Gastroesophageal sphincter (tissue), 4 donors: ENCODE measurements around the gene MAMSTR. TPM values are rescaled to one million over a fixed set of nuclear protein-coding genes. Genes with fewer than 3 reads are reported as not detected.
A peak's percentile ranks its signal among the peaks of the same experiment; 100 is the strongest.

Experiments
- ATAC-seq: fragments of 150-250 bp; one replicate; pipeline ENCODE4 v1.9.1; 2016; ENCODE audit warnings: mild to moderate bottlenecking, moderate library complexity
- H3K27ac ChIP-seq, 4 donors: fragments of 200-600 bp; sonication (generic) in 3 of 4; 1 replicate in 3 of 4; 2 replicates in 1 of 4; pipeline ENCODE4 v1.5.1; 2016 to 2019
- H3K27me3 ChIP-seq: fragments of 200-600 bp; sonication (generic); one replicate; pipeline ENCODE4 v1.5.1; 2019
- H3K36me3 ChIP-seq, 2 donors: fragments of 200-600 bp; sonication (generic); one replicate each; pipeline ENCODE4 v1.5.1; 2019; ENCODE audit warnings: control low read depth in 1 of 2
- H3K4me1 ChIP-seq, 3 donors: fragments of 200-600 bp; sonication (generic); 1 replicate in 2 of 3; 2 replicates in 1 of 3; pipeline ENCODE4 v1.5.1; 2016 to 2019; ENCODE audit warnings: control low read depth in 2 of 3
- H3K4me3 ChIP-seq, 2 donors: fragments of 200-600 bp; sonication (generic); one replicate each; pipeline ENCODE4 v1.5.1; 2019; ENCODE audit warnings: mild to moderate bottlenecking in 1 of 2, moderate library complexity in 1 of 2
- H3K9me3 ChIP-seq, 3 donors: fragments of 200-600 bp; sonication (generic); one replicate each; pipeline ENCODE4 v1.5.1; 2017 to 2019; ENCODE audit warnings: control low read depth in 2 of 3
- EP300 ChIP-seq: sonication (generic); formaldehyde crosslinking; IDR thresholded peaks from one replicate; pipeline ENCODE4 v1.6.1; 2017; ENCODE audit warnings: antibody characterized with exemption, mild to moderate bottlenecking
- POLR2A ChIP-seq, 2 donors: fragments of 450-650 bp; IDR thresholded peaks; one replicate each; pipeline ENCODE4 v1.6.1; 2017; ENCODE audit warnings: antibody characterized with exemption in 2 of 2, mild to moderate bottlenecking in 2 of 2, moderate library complexity in 1 of 2
- POLR2AphosphoS5 ChIP-seq: sonication (generic); formaldehyde crosslinking; IDR thresholded peaks from one replicate; pipeline ENCODE4 v1.6.1; 2017; ENCODE audit warnings: antibody characterized with exemption
- WGBS, 2 donors: methylation state at CpG; one replicate each; pipeline ENCODE4 v1.1.5; 2018; ENCODE audit warnings: low coverage in 1 of 2; 5-methylcytosine and 5-hydroxymethylcytosine counted together
- total RNA-seq, 4 donors: library from RNA; depleted of rRNA; stranded (reverse); fragments of >200 nt; gene quantifications; one replicate each; pipeline ENCODE4 v1.1.0, GENCODE V29; 2016
- TF ChIP-seq, protein P1 (sequence below), 4 experiments: fragments of 200-600 bp in 2 of 4; fragments of 450-650 bp in 2 of 4; sonication (generic) in 1 of 4; IDR thresholded peaks; one replicate each; pipeline ENCODE4 v1.5.1; 2017 to 2019; ENCODE audit warnings: antibody characterized with exemption in 4 of 4, mild to moderate bottlenecking in 2 of 4, moderate library complexity in 2 of 4

Gene MAMSTR
- total RNA-seq, 4 donors from 2014 or later, result 0.25 to 3.7 (median 1.3) TPM

GRCh38 chr19:48734625-48735024 lies 15.1 kb upstream of the MAMSTR start:
- peaks cover 0 to 16% (median 0%) of the 10 kb centered on the region in 3 donors for H3K4me1 ChIP-seq
- H3K27ac ChIP-seq, result no peak overlapping the region
- WGBS, 2 donors, result 100% methylated on average over 3 of the region's 9 CpGs; no CpG with 5 or more reads in 1 of the 2 donors

DNA sequence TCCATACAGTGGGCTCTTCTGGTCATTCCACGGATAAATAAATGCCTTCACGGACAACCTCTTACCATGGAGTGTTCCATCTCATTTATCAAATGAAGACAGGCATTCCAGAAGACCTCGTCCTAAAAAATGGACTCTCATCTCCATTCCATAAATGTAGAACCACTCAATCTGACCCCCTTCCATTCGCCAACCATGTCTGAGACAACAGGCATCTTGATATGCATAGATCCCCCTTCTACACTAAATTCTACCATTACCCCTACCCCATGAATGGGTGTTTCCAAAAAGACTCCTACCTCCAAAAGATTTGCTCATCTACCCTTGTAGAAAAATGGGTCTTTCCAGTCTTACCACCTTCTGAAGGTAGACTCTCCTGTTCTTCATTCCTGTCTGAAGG lies 11.9 kb upstream of the MAMSTR start:
- Histone ChIP-seq H3K27me3 (peaks cover 41% of the 10 kb centered on the region), H3K4me3 (no peak overlapping the region), H3K4me1 (peaks cover 0 to 7% (median 0%) of the 10 kb centered on the region in 3 donors), H3K9me3 (no peaks in the 10 kb centered on the region), H3K36me3 (peaks cover 0 to 8% of the 10 kb centered on the region in 2 donors), H3K27ac (no peak overlapping the region)
- TF ChIP-seq EP300 (no peak), POLR2A (IDR thresholded peaks at IDR 0.05) (no peak), POLR2AphosphoS5 (no peak)
- TF ChIP-seq, protein P1, sequence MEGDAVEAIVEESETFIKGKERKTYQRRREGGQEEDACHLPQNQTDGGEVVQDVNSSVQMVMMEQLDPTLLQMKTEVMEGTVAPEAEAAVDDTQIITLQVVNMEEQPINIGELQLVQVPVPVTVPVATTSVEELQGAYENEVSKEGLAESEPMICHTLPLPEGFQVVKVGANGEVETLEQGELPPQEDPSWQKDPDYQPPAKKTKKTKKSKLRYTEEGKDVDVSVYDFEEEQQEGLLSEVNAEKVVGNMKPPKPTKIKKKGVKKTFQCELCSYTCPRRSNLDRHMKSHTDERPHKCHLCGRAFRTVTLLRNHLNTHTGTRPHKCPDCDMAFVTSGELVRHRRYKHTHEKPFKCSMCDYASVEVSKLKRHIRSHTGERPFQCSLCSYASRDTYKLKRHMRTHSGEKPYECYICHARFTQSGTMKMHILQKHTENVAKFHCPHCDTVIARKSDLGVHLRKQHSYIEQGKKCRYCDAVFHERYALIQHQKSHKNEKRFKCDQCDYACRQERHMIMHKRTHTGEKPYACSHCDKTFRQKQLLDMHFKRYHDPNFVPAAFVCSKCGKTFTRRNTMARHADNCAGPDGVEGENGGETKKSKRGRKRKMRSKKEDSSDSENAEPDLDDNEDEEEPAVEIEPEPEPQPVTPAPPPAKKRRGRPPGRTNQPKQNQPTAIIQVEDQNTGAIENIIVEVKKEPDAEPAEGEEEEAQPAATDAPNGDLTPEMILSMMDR (IDR thresholded peaks at IDR 0.05), result no peak
- no peak for ATAC-seq
- WGBS, 2 donors, result 86 to 90% methylated on average over 4 of the region's 4 CpGs

More at GRCh38 chr19:48734625-48735024, 15.1 kb upstream of the MAMSTR start:
- Histone ChIP-seq H3K4me3 (no peak overlapping the region), H3K27me3 (peaks cover 31% of the 10 kb centered on the region), H3K36me3 (peaks cover 0 to 4% of the 10 kb centered on the region in 2 donors), H3K9me3 (no peaks in the 10 kb centered on the region)
- ATAC-seq, result no peak
- TF ChIP-seq, protein P1 (IDR thresholded peaks at IDR 0.05), result no peak
- no peak for TF ChIP-seq POLR2A (IDR thresholded peaks at IDR 0.05)
- no peak for TF ChIP-seq EP300
- TF ChIP-seq POLR2AphosphoS5, result no peak

DNA sequence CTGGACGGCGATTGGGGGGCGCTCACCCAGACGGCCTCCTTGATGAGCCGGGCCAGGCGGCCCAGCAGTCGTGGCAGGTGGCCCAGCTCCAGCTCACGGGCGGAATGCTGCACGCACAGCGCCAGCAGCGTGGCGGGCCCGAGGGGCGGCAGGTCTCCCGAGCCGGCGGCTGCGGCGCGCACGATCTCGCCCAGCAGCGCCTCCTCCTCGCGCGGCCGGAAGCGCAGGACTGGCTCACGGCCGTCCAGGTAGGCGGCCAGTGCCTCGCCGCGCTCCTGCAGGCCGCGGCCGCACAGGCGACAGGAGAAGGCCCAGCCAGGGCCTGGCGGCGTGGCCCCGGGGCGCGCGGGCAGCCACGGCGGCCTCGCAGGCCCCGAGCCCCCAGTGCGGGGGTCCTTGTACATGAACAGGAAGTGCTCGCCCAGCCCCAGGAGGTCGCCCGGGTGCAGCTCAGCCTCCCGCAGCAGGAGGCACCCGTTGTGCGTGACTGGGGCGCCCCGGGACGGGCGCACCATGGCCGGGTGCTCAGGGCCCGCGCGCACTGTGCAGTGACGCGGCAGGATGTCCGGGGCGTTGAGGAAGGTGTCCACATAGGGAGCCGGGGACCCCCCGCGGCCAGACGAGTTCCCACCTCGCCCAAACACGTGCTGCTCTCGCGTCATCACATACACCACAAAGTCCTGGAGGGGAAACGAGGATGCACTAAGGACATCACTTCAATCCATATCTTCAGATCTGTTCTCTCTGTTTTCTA lies 9.6 kb upstream of the MAMSTR start:
- no peak for ATAC-seq
- TF ChIP-seq POLR2AphosphoS5, result no peak
- no peak for TF ChIP-seq EP300
- TF ChIP-seq, protein P1 (IDR thresholded peaks at IDR 0.05), result peak in 2 of 4 experiments; percentile 6 to 12
- peak in 1 of 2 donors; percentile 26 for TF ChIP-seq POLR2A (IDR thresholded peaks at IDR 0.05)
- peaks cover 0 to 8% of the 10 kb centered on the region in 2 donors for H3K36me3 ChIP-seq
- peak overlapping the region in 2 of 4 donors; percentile 32 to 43 for H3K27ac ChIP-seq
- no peaks in the 10 kb centered on the region for H3K9me3 ChIP-seq
- WGBS, 2 donors, result 35 to 64% methylated on average over 8 to 9 of the region's 77 CpGs
- H3K27me3 ChIP-seq, result peaks cover 36% of the 10 kb centered on the region
- peaks cover 0 to 19% (median 6%) of the 10 kb centered on the region in 3 donors for H3K4me1 ChIP-seq
- H3K4me3 ChIP-seq, result peak overlapping the region; percentile 16 to 42

DNA sequence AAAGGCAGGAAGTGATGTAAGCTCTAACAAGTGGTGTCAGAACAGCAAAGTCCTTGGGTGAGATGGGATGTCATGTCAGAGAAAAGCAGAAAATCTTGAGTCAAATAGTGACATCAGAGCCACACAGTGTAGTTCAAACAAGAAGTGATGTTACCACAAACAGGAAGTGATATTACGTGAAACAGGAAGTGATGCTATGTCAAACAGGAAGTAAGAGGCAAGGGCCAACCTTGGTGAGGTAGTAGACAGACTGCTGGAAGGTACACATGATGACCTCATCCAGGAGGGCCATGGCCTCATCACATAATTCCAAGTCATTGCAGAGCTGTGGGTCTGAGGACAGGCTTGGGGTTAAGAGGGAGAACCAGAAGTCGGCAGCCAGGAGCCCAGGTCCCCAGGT lies 7.0 kb upstream of the MAMSTR start:
- ATAC-seq, result peak; percentile 2
- Histone ChIP-seq H3K4me1 (peaks cover 0 to 21% (median 6%) of the 10 kb centered on the region in 3 donors), H3K9me3 (no peaks in the 10 kb centered on the region), H3K4me3 (no peak overlapping the region), H3K27ac (peak overlapping the region in 3 of 4 donors; percentile 42 to 73 (median 67)), H3K27me3 (peaks cover 26% of the 10 kb centered on the region), H3K36me3 (peaks cover 0 to 4% of the 10 kb centered on the region in 2 donors)
- 57 to 72% methylated on average over 1 of the region's 2 CpGs for WGBS, 2 donors
- TF ChIP-seq POLR2AphosphoS5, result no peak

DNA sequence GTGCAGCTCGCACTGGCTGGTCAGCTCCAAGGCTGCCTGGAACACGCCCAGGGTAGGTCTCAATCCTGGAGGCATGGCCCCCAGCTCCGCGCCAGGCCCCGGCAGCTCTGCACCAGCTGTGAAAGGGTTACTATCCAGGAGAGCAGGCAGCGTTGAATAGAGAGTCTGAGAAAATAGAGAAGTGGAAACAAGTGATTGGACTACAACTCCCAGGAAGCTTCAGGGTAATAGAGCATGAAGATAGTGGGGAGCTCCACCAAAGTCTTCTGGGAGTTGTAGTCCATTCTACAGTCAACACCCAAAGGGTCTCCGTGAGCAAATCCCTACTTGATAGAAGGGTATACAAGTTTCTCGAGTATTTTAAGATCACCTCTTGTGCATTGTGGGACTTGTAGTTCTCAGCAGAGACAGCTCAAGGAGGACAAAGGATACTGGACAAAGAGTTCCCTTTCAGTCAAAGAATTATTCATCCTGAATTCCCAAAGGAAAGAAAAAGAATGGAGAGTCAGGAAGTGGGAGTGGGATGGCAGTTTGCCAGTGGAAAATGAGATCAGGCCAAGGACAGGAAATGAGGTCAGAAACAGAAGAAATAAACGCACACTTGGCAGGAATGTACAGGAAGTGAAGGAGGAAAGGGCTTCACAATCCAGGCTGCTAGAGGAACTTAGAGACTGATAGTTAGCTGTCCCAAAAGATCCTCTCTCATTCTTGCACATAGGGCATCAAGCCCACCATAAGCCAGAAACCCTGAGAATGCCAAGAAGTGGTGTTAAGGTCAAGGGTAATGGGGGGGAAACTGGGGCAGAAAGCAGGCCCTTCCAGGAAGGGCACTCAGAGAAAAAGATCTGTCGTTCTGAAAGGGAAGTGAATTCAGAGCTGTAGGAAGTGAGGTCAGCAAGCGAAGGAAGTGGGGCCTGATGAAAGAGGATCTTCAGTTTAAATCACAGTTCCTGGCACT lies 5.5 kb upstream of the MAMSTR start:
- Histone ChIP-seq H3K27me3 (peaks cover 14% of the 10 kb centered on the region), H3K4me1 (peaks cover 0 to 34% (median 11%) of the 10 kb centered on the region in 3 donors), H3K9me3 (no peaks in the 10 kb centered on the region), H3K4me3 (no peak overlapping the region), H3K27ac (peak overlapping the region; percentile 32 to 79 (median 70)), H3K36me3 (peaks cover 0 to 11% of the 10 kb centered on the region in 2 donors)
- WGBS, 2 donors, result 31 to 36% methylated on average over 5 to 10 of the region's 11 CpGs
- ATAC-seq, result peak; percentile 11
- TF ChIP-seq, protein P1 (IDR thresholded peaks at IDR 0.05), result no peak
- TF ChIP-seq POLR2A (IDR thresholded peaks at IDR 0.05) (no peak), POLR2AphosphoS5 (peak; percentile 55)
